Endodermal cell (in vitro differentiated cells): ENCODE results near the gene MANBA. TPM values are rescaled to one million over a fixed set of nuclear protein-coding genes. Genes with fewer than 3 reads are reported as not detected.

ENCODE experiments used
- DNase-seq: peaks from one replicate; pipeline ENCODE4 v3.0.0-alpha.2; 2017
- H3K27ac ChIP-seq: 2 replicates; pipeline ENCODE4 v1.5.1; 2013; ENCODE audit warnings: mild to moderate bottlenecking, low read depth, low read length, moderate library complexity
- H3K27me3 ChIP-seq: 2 replicates; pipeline ENCODE4 v1.6.1; 2013; ENCODE audit warnings: mild to moderate bottlenecking, low read length, moderate library complexity; ENCODE audit not compliant: insufficient read depth, control insufficient read depth, poor library complexity, severe bottlenecking
- H3K36me3 ChIP-seq: 2 replicates; pipeline ENCODE4 v1.7.0; 2013; ENCODE audit warnings: mild to moderate bottlenecking, low read length, moderate library complexity; ENCODE audit not compliant: control insufficient read depth, insufficient read depth
- H3K4me1 ChIP-seq: one replicate; pipeline ENCODE4 v1.7.0; 2013; ENCODE audit warnings: low read length; ENCODE audit not compliant: control insufficient read depth, insufficient read depth
- H3K4me3 ChIP-seq: 2 replicates; pipeline ENCODE4 v1.5.1; 2013; ENCODE audit warnings: mild to moderate bottlenecking, low read length, moderate library complexity
- H3K9ac ChIP-seq: 2 replicates; pipeline ENCODE4 v1.6.1; 2013; ENCODE audit warnings: mild to moderate bottlenecking, low read length, moderate library complexity; ENCODE audit not compliant: poor library complexity, severe bottlenecking; ENCODE audit errors: extremely low read depth
- H3K9me3 ChIP-seq: 2 replicates; pipeline ENCODE4 v1.6.1; 2013; ENCODE audit warnings: mild to moderate bottlenecking, low read length, moderate library complexity; ENCODE audit not compliant: control insufficient read depth
- H3K27ac Mint-ChIP-seq: 2 replicates; pipeline ENCODE4 v1.8.0; 2020; ENCODE audit warnings: mixed read lengths
- H3K27me3 Mint-ChIP-seq: 2 replicates; pipeline ENCODE4 v1.8.0; 2021; ENCODE audit warnings: mild to moderate bottlenecking, mixed read lengths; ENCODE audit not compliant: insufficient read depth
- H3K36me3 Mint-ChIP-seq: 2 replicates; pipeline ENCODE4 v1.8.0; 2020; ENCODE audit warnings: low read depth, mixed read lengths
- H3K4me1 Mint-ChIP-seq: 2 replicates; pipeline ENCODE4 v1.8.0; 2020; ENCODE audit warnings: mixed read lengths
- H3K4me3 Mint-ChIP-seq: 2 replicates; pipeline ENCODE4 v1.8.0; 2020; ENCODE audit warnings: mild to moderate bottlenecking, moderate library complexity, mixed read lengths
- H3K9me3 Mint-ChIP-seq: 2 replicates; pipeline ENCODE4 v1.8.0; 2020; ENCODE audit warnings: mild to moderate bottlenecking, mixed read lengths
- CTCF ChIP-seq: fragments of 200-600 bp; sonication (generic); conservative IDR thresholded peaks from 2 replicates; pipeline ENCODE4 v1.5.0; 2021; ENCODE audit warnings: antibody characterized with exemption, mild to moderate bottlenecking
- WGBS, 2 experiments: methylation state at CpG; one replicate each; pipeline versions ENCODE4 v1.1.5 to v1.1.7; 2013; ENCODE audit warnings: missing lambda C conversion rate in 2 of 2, mixed read lengths in 1 of 2; ENCODE audit not compliant: insufficient coverage in 1 of 2, insufficient read length in 1 of 2; 5-methylcytosine and 5-hydroxymethylcytosine counted together
- total RNA-seq, 2 donors: library from RNA; stranded (reverse); fragmentation: NEBNext Ultra II Directional in 1 of 2; extraction: Animal tissue kit (Norgen Biotek cat#: 25700) in 1 of 2; gene quantifications; 2 replicates in 1 of 2; 3 replicates in 1 of 2; pipeline ENCODE4 v1.2.1, GENCODE V29; 2021

The MANBA gene
- total RNA-seq, 2 donors from 2014 or later = 30.4 to 32.0 TPM

- no peaks in the 10 kb centered on the region for H3K27me3 Mint-ChIP-seq
- no peak overlapping the region for H3K27ac ChIP-seq
- peaks cover 8% of the 10 kb centered on the region for H3K36me3 ChIP-seq
- H3K4me3 Mint-ChIP-seq = no peak overlapping the region
- H3K4me1 Mint-ChIP-seq = no peaks in the 10 kb centered on the region
- no peak overlapping the region for H3K27ac Mint-ChIP-seq
- H3K36me3 Mint-ChIP-seq = no peaks in the 10 kb centered on the region
- no peaks in the 10 kb centered on the region for H3K9me3 ChIP-seq
- no peak overlapping the region for H3K4me3 ChIP-seq
- H3K4me1 ChIP-seq = no peaks in the 10 kb centered on the region
- no peak for TF ChIP-seq CTCF
- 92 to 95% methylated on average over 4 of the region's 4 CpGs for WGBS, 2 experiments
- DNase-seq = no peak
- no peak overlapping the region for H3K9ac ChIP-seq
- no peaks in the 10 kb centered on the region for H3K9me3 Mint-ChIP-seq
- no peaks in the 10 kb centered on the region for H3K27me3 ChIP-seq
These were observed 67.4 kb downstream of the MANBA start for GRCh38 chr4:102693262-102693850.

DNA sequence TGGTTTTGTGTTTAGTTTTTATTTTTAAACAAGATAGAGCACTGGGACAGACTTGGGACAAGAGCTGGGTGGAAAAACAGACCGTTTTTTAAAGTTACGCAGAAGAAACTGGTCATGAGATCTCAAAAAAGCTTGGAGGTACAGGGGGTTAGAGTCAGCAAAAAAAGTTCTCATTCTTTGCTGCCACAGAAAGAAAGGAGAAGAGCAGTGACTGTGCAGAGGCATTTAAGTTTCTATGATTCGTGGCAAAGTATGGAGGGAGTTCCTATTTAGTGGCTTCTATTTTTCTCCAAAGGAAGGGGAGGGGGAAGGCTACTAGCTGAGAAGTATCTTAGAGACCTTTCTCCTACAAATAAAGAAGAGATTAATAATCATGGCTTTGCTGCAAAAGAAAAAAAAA is 68.3 kb downstream of the MANBA start:
- Histone ChIP-seq H3K4me1 (no peaks in the 10 kb centered on the region), H3K27me3 (no peaks in the 10 kb centered on the region), H3K27ac (no peak overlapping the region), H3K9me3 (no peaks in the 10 kb centered on the region), H3K9ac (no peak overlapping the region), H3K36me3 (peaks cover 8% of the 10 kb centered on the region), H3K4me3 (no peak overlapping the region)
- H3K27ac Mint-ChIP-seq = no peak overlapping the region
- WGBS, 2 experiments = 94 to 96% methylated on average over 2 to 3 of the region's 3 CpGs
- H3K9me3 Mint-ChIP-seq = no peaks in the 10 kb centered on the region
- no peaks in the 10 kb centered on the region for H3K36me3 Mint-ChIP-seq
- H3K4me3 Mint-ChIP-seq = no peak overlapping the region
- TF ChIP-seq CTCF = no peak
- DNase-seq = no peak
- no peaks in the 10 kb centered on the region for H3K4me1 Mint-ChIP-seq
- H3K27me3 Mint-ChIP-seq = no peaks in the 10 kb centered on the region

GRCh38 chr4:102687982-102688433 is 72.8 kb downstream of the MANBA start:
- no peak overlapping the region for H3K27ac ChIP-seq
- peaks cover 8% of the 10 kb centered on the region for H3K36me3 ChIP-seq
- DNase-seq = no peak
- H3K9ac ChIP-seq = no peak overlapping the region
- TF ChIP-seq CTCF = no peak
- Mint-ChIP-seq H3K27me3 (no peaks in the 10 kb centered on the region), H3K4me3 (no peak overlapping the region), H3K27ac (no peak overlapping the region), H3K9me3 (no peaks in the 10 kb centered on the region), H3K4me1 (no peaks in the 10 kb centered on the region), H3K36me3 (no peaks in the 10 kb centered on the region)
- 82 to 93% methylated on average over 2 to 7 of the region's 7 CpGs for WGBS, 2 experiments
- H3K4me1 ChIP-seq = no peaks in the 10 kb centered on the region
- no peaks in the 10 kb centered on the region for H3K27me3 ChIP-seq
- peaks cover 1% of the 10 kb centered on the region for H3K9me3 ChIP-seq
- H3K4me3 ChIP-seq = no peak overlapping the region
